Hepatocyte (in vitro differentiated cells): Measurements from ENCODE around the gene IFNE.

Experiments
- CTCF ChIP-seq: fragments of 200-600 bp; sonication (generic); IDR thresholded peaks from 2 replicates; pipeline ENCODE4 v1.5.1; 2016; ENCODE audit warnings: antibody characterized with exemption, mild to moderate bottlenecking; ENCODE audit not compliant: poor library complexity
- EZH2 ChIP-seq: fragments of 200-600 bp; sonication (generic); IDR thresholded peaks from 2 replicates; pipeline ENCODE4 v1.6.1; 2016; ENCODE audit warnings: antibody characterized with exemption, mild to moderate bottlenecking, borderline replicate concordance
- EZH2phosphoT487 ChIP-seq: fragments of 200-600 bp; sonication (generic); IDR thresholded peaks from one replicate; pipeline ENCODE4 v1.6.1; 2018; ENCODE audit warnings: antibody characterized with exemption, mild to moderate bottlenecking, low read depth, moderate library complexity; ENCODE audit not compliant: unreplicated experiment, severe bottlenecking

- TF ChIP-seq EZH2 = no peak
- TF ChIP-seq CTCF = no peak
- no peak for TF ChIP-seq EZH2phosphoT487
These were observed 2.9 kb downstream of the IFNE start for GRCh38 chr9:21479152-21479702.
